GM10266 (cell line): ENCODE measurements around the gene RBMS3.

ENCODE experiments used
- DNase-seq: peaks from one replicate; pipeline ENCODE4 v3.0.0; 2012; ENCODE audit errors: extremely low spot score
- CTCF ChIP-seq: IDR thresholded peaks from 2 replicates; pipeline ENCODE4 v1.5.1; 2012; ENCODE audit warnings: mild to moderate bottlenecking, low read depth; ENCODE audit not compliant: control insufficient read depth, insufficient read depth; ENCODE audit errors: missing control alignments

RBMS3 gene

GRCh38 chr3:29311795-29312194, 30.9 kb downstream of the RBMS3 start:
- no peak for TF ChIP-seq CTCF

GRCh38 chr3:29312395-29312794, 31.5 kb downstream of the RBMS3 start:
- no peak for DNase-seq
- no peak for TF ChIP-seq CTCF

More at GRCh38 chr3:29311795-29312194, 30.9 kb downstream of the RBMS3 start:
- DNase-seq = no peak

- no peak for DNase-seq
These were observed 32.1 kb downstream of the RBMS3 start for GRCh38 chr3:29312960-29313452.

GRCh38 chr3:29313981-29314726, 33.3 kb downstream of the RBMS3 start:
- TF ChIP-seq CTCF = no peak
- no peak for DNase-seq

More at GRCh38 chr3:29312960-29313452, 32.1 kb downstream of the RBMS3 start:
- TF ChIP-seq CTCF = no peak

GRCh38 chr3:29314727-29315088, 33.8 kb downstream of the RBMS3 start:
- no peak for DNase-seq
- TF ChIP-seq CTCF = no peak

GRCh38 chr3:29317659-29318173, 36.8 kb downstream of the RBMS3 start:
- TF ChIP-seq CTCF = no peak
- DNase-seq = no peak

GRCh38 chr3:29318251-29318650, 37.4 kb downstream of the RBMS3 start:
- no peak for TF ChIP-seq CTCF
- DNase-seq = no peak
